Erythroblast (primary cell): ENCODE results near the gene ZNF615.
"Not testable (repeated sequence)": the region's sequence is repeated elsewhere in the genome, so short reads cannot be mapped to it uniquely, and the experiment has no call there.

Experiments used
- DNase-seq, 2 experiments: peaks; one replicate each; lab custom pipeline; 2025; lab: John Stamatoyannopoulos, UW
- GATA1 ChIP-seq: IDR thresholded peaks from 2 replicates; pipeline ENCODE4 v1.6.1; 2011; ENCODE audit warnings: low read depth, mild to moderate bottlenecking, control low read depth, low read length, moderate library complexity
- POLR2A ChIP-seq: IDR thresholded peaks from 2 replicates; pipeline ENCODE4 v1.6.1; 2011; ENCODE audit warnings: mild to moderate bottlenecking, low read length

The ZNF615 gene

DNA sequence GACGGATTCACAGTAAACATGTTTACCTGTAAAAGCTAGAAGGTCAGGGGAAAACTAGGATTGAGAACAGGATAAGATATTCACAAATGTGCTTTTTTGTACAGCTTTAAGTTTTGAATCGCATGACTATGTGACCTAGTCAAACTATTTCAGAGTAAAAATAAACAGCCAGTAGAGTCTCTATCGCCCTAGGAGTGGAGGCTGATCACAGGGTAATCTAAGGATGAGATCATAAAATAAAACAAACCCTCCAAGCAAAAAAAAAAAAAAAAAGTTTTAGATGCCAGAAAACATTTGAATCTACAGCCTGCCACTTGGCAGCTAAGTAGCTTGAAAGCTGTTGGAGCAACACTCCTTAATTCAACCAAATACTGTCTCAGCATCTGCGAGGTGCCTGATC, 48.2 kb downstream of the ZNF615 start:
- DNase-seq, result no peak
- no peak for TF ChIP-seq GATA1
- TF ChIP-seq POLR2A, result no peak

DNA sequence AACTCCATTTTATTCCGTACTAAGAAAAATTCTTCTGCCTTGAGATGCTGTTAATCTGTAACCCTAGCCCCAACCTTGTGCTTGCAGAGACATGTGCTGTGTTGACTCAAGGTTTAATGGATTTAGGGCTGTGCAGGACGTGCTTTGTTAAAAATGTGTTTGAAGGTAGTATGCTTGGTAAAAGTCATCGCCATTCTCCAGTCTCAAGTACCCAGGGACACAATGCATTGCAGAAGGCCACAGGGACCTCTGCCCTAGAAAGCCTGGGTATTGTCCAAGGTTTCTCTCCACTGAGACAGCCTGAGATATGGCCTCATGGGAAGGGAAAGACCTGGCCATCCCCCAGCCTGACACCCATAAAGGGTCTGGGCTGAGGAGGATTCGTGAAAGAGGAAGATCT, 50.2 kb downstream of the ZNF615 start:
- not testable (repeated sequence) for DNase-seq

- DNase-seq, result no peak
- TF ChIP-seq GATA1 (no peak), POLR2A (no peak)
Observed at GRCh38 chr19:51948975-51949374, 59.0 kb downstream of the ZNF615 start.

DNA sequence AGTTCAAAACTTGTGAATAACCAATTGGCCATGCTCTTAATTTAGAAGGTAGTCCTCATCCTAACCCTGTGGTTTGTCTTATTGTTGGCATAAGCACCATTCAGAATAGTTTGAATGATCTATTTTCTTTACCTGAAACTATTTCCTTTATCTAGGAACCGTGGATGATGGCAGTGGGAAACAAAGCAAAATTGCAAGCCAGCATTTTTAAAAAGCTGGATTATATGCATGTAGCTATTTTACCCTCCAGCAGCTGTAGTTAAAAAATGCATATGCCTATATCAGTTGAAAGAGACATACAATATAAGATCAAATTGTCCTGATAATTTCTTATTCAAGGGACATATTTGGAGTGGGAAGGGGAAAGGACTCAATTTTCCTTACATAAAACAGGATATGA, 61.4 kb downstream of the ZNF615 start:
- no peak for DNase-seq

GRCh38 chr19:51944798-51945552, 63.0 kb downstream of the ZNF615 start:
- no peak for TF ChIP-seq GATA1
- no peak for TF ChIP-seq POLR2A
- DNase-seq, result no peak

More for the DNA sequence above, 61.4 kb downstream of the ZNF615 start:
- no peak for TF ChIP-seq GATA1
- no peak for TF ChIP-seq POLR2A
